Measurements from ENCODE around the gene CDKN2B-AS1. TPM values are rescaled to one million over a fixed set of nuclear protein-coding genes. Genes with fewer than 3 reads are reported as not detected.

Gene CDKN2B-AS1
- total and polyA plus RNA-seq, 2 donors (not counting 1 experiment from before 2014, with no cell fraction given): 1.3 to 2.5 TPM

DNA sequence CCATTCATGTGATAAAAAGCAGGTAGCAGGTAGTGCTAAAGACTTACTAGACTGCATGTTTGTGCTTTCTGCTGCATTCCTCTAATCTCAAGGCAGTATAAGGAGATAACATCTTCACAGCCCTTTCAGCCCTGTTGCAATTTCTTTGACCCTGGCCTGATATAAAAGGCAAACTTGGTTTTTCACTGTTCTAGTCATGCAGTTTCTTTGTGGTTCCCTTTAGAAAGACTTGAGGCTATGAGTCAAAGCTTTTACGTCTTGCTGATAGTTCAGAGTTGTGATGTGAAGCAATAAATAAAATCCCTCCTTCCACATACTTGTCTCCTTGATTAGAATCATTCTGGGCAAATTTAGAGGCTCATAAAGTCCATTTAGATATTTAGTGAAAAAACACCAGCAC, 103.1 kb downstream of the CDKN2B-AS1 start:
- Histone ChIP-seq H3K36me3 (replicated peaks in 1 of 2; ENCODE audit: control extremely low read depth in 1 of 2, control insufficient read depth in 1 of 2, extremely low read depth in 1 of 2, insufficient read depth in 2 of 2, low read length in 1 of 2) (no peaks in the 10 kb centered on the region), H4K20me1 (ENCODE audit: control insufficient read depth, insufficient read depth, low read length, poor library complexity, severe bottlenecking) (no peaks in the 10 kb centered on the region), H3K27ac (ENCODE audit: low read length in 2 of 2) (no peak overlapping the region), H3K4me2 (replicated peaks; ENCODE audit: low read depth, low read length, poor library complexity, severe bottlenecking) (no peak overlapping the region), H2AFZ (ENCODE audit: insufficient read depth, low read depth, low read length, poor library complexity, severe bottlenecking) (no peak overlapping the region), H3K9ac (ENCODE audit: low read length) (no peak overlapping the region), H3K27me3 (replicated peaks in 1 of 4; ENCODE audit: control extremely low read depth in 1 of 4, control insufficient read depth in 3 of 4, insufficient read depth in 4 of 4, low read length in 3 of 4) (no peaks in the 10 kb centered on the region), H3K4me3 (ENCODE audit: control extremely low read depth in 1 of 5, extremely low read depth in 1 of 5, insufficient read depth in 1 of 5, low read depth in 2 of 5, low read length in 4 of 5) (no peak overlapping the region), H3K79me2 (ENCODE audit: control insufficient read depth, insufficient read depth, low read length) (no peaks in the 10 kb centered on the region), H3K4me1 (ENCODE audit: control insufficient read depth in 2 of 2, insufficient read depth in 2 of 2, low read length in 2 of 2) (peaks cover 3 to 5% of the 10 kb centered on the region in 2 donors), H3K9me3 (ENCODE audit: control extremely low read depth in 1 of 3, control insufficient read depth in 2 of 3, insufficient read depth in 1 of 3, low read length in 2 of 3) (no peaks in the 10 kb centered on the region)
- POLR2A ChIA-PET: no interaction called here
- ATAC-seq (ENCODE audit: low read depth) (no peak), DNase-seq (no peak)
- CTCF ChIA-PET: no interaction called here
- intact Hi-C loops (cut with micrococcal nuclease): no loop called here
- Mint-ChIP-seq H3K27me3 (no peaks in the 10 kb centered on the region), H3K27ac (no peak overlapping the region), H3K9me3 (ENCODE audit: insufficient read depth) (no peaks in the 10 kb centered on the region), H3K4me3 (no peak overlapping the region), H3K4me1 (peaks cover 4% of the 10 kb centered on the region)
- no CpG with 5 or more reads among the region's 1 CpG for WGBS (ENCODE audit: insufficient coverage)
- TF ChIP-seq EZH2 (IDR thresholded peaks at IDR 0.05; ENCODE audit: borderline replicate concordance, insufficient read depth, low read depth, low read length, poor library complexity, severe bottlenecking): no peak
- TF ChIP-seq, protein P1, sequence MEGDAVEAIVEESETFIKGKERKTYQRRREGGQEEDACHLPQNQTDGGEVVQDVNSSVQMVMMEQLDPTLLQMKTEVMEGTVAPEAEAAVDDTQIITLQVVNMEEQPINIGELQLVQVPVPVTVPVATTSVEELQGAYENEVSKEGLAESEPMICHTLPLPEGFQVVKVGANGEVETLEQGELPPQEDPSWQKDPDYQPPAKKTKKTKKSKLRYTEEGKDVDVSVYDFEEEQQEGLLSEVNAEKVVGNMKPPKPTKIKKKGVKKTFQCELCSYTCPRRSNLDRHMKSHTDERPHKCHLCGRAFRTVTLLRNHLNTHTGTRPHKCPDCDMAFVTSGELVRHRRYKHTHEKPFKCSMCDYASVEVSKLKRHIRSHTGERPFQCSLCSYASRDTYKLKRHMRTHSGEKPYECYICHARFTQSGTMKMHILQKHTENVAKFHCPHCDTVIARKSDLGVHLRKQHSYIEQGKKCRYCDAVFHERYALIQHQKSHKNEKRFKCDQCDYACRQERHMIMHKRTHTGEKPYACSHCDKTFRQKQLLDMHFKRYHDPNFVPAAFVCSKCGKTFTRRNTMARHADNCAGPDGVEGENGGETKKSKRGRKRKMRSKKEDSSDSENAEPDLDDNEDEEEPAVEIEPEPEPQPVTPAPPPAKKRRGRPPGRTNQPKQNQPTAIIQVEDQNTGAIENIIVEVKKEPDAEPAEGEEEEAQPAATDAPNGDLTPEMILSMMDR (IDR thresholded peaks at IDR 0.05): no peak

DNA sequence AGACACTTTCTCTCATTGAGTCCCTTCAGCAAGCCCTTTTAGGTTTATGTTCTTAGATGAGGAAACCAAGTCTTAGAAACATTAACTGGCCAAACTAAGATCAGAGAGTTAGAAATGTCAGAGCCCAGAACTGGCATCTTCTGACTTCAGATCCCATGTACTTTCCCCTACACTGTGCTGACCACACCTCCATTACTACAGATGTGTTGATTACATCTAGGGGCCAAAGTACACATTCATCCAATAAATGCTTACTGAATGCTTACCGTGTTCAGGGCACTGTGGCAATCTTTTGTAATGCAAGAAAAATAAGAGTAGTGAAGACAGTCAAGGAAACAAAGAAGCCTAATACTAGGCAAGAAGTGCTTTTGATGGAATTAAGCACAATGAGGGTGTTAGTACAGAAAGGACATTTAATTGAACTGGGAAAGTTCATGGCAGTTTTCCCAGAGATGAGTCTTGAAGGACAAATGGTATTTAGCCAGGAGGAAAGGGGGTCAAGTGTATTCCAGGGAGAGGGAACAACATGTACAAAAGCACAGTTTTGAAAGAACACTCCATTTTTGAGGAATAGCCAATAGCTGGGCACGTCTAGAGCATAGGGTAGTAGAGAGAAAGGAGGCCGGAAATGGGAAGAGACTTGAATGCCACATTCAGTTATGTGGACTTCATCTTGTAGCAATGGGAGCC, 104.2 kb downstream of the CDKN2B-AS1 start:
- POLR2A ChIA-PET: no interaction called here
- DNase-seq: no peak
- no peaks in the 10 kb centered on the region for H3K9me3 ChIP-seq (ENCODE audit: control extremely low read depth in 1 of 3, control insufficient read depth in 2 of 3, insufficient read depth in 1 of 3, low read length in 2 of 3)
- H3K27ac Mint-ChIP-seq: no peak overlapping the region
- no peaks in the 10 kb centered on the region for H3K27me3 Mint-ChIP-seq
- H3K4me1 Mint-ChIP-seq: peaks cover 6% of the 10 kb centered on the region
- H3K4me3 ChIP-seq (ENCODE audit: control extremely low read depth in 1 of 5, extremely low read depth in 1 of 5, insufficient read depth in 1 of 5, low read depth in 2 of 5, low read length in 4 of 5): no peak overlapping the region
- H3K9ac ChIP-seq (ENCODE audit: low read length): no peak overlapping the region
- TF ChIP-seq, protein P1 (IDR thresholded peaks at IDR 0.05): no peak
- TF ChIP-seq EZH2 (IDR thresholded peaks at IDR 0.05; ENCODE audit: borderline replicate concordance, insufficient read depth, low read depth, low read length, poor library complexity, severe bottlenecking): no peak
- H3K27me3 ChIP-seq (replicated peaks in 1 of 4; ENCODE audit: control extremely low read depth in 1 of 4, control insufficient read depth in 3 of 4, insufficient read depth in 4 of 4, low read length in 3 of 4): no peaks in the 10 kb centered on the region
- peaks cover 7% of the 10 kb centered on the region in 2 donors for H3K4me1 ChIP-seq (ENCODE audit: control insufficient read depth in 2 of 2, insufficient read depth in 2 of 2, low read length in 2 of 2)
- no peak for ATAC-seq (ENCODE audit: low read depth)
- H3K27ac ChIP-seq (ENCODE audit: low read length in 2 of 2): no peak overlapping the region
- H4K20me1 ChIP-seq (ENCODE audit: control insufficient read depth, insufficient read depth, low read length, poor library complexity, severe bottlenecking): no peaks in the 10 kb centered on the region
- H3K4me3 Mint-ChIP-seq: no peak overlapping the region
- no peaks in the 10 kb centered on the region for H3K79me2 ChIP-seq (ENCODE audit: control insufficient read depth, insufficient read depth, low read length)
- CTCF ChIA-PET: no interaction called here
- H3K4me2 ChIP-seq (replicated peaks; ENCODE audit: low read depth, low read length, poor library complexity, severe bottlenecking): no peak overlapping the region
- H3K36me3 ChIP-seq (replicated peaks in 1 of 2; ENCODE audit: control extremely low read depth in 1 of 2, control insufficient read depth in 1 of 2, extremely low read depth in 1 of 2, insufficient read depth in 2 of 2, low read length in 1 of 2): no peaks in the 10 kb centered on the region
- intact Hi-C loops (cut with micrococcal nuclease): no loop called here
- H3K9me3 Mint-ChIP-seq (ENCODE audit: insufficient read depth): no peaks in the 10 kb centered on the region
- H2AFZ ChIP-seq (ENCODE audit: insufficient read depth, low read depth, low read length, poor library complexity, severe bottlenecking): no peak overlapping the region
- WGBS (ENCODE audit: insufficient coverage): 60% methylated on average over 1 of the region's 3 CpGs
